ENCODE data around the gene PTPN2.

PTPN2 gene

DNA sequence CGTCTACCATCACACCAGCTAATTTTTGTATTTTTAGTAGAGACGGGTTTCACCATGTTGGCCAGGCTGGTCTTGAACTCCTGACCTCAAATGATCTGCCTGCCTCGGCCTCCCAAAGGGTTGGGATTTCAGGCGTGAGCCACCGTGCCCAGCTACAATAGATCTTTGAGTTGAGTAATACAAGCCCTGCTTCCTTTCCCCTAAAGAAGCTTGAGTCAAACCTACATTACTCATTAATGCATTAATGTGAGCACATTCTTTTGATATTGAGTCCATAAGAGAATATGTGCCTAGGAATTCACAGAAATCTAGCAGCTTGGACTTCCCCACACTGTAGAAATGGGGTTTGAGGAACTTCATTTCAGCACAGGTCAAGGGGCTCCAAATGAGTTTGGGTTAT is 141.6 kb downstream of the PTPN2 start:
- DNase-seq (ENCODE audit: low read depth), result peak; percentile 92
- no peak overlapping the region for H3K4me3 ChIP-seq (ENCODE audit: low read length)
- TF ChIP-seq, protein P1, sequence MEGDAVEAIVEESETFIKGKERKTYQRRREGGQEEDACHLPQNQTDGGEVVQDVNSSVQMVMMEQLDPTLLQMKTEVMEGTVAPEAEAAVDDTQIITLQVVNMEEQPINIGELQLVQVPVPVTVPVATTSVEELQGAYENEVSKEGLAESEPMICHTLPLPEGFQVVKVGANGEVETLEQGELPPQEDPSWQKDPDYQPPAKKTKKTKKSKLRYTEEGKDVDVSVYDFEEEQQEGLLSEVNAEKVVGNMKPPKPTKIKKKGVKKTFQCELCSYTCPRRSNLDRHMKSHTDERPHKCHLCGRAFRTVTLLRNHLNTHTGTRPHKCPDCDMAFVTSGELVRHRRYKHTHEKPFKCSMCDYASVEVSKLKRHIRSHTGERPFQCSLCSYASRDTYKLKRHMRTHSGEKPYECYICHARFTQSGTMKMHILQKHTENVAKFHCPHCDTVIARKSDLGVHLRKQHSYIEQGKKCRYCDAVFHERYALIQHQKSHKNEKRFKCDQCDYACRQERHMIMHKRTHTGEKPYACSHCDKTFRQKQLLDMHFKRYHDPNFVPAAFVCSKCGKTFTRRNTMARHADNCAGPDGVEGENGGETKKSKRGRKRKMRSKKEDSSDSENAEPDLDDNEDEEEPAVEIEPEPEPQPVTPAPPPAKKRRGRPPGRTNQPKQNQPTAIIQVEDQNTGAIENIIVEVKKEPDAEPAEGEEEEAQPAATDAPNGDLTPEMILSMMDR (IDR thresholded peaks at IDR 0.05; ENCODE audit: insufficient read depth, low read depth, low read length, missing control alignments), result no peak
